ENCODE results near the gene TNK2.

TNK2 gene

DNA sequence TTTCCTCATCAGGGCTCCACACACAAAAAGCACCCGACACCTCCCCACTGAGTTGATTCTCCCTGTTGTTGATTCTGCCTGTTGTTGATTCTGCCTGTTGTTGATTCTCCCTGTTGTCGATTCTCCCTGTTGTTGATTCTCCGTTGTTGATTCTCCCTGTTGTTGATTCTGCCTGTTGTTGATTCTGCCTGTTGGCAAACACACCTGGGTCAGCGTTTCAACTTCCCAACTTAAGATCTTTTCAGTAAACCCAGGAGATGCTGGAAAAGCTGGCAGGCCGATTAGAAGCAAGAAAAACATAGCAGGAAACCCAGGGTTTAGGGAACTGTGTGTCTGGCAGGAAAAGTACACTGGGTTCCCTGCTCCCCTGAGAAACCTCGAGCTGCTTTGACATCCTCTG lies 47.9 kb downstream of the TNK2 start:
- no peak for TF ChIP-seq CTCF (IDR thresholded peaks at IDR 0.05; ENCODE audit: borderline replicate concordance, insufficient read depth, low read depth, low read length)
- H3K4me3 ChIP-seq (ENCODE audit: low read depth, low read length) = no peak overlapping the region

DNA sequence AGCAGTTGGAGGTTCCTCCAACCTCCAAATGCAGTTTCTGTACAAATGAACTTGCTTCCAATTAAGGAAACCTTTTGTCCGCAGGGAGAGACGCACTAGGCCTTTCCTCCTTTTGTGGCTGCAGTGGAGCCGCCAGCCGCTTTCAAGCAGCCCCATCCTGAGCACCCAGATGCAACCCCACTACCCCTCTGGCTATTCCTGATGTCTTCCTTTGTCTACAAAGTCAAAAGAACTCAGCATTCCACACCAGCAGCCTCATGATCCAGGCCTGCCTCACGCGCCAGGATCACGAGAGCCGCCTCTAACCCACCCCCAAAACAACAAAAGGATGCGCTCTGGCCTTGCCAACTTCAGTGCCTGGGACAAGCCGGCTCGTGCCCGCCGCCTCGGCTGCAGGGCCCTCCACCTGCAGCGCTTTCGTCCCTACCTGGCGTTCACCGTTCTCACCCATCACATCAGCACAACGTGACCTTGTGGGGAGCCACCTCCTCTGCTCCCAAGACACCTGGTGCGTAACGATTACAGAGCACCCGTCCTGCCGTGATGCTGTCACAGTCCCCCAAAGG lies 48.4 kb downstream of the TNK2 start:
- H3K4me3 ChIP-seq (ENCODE audit: low read depth, low read length) = no peak overlapping the region
- no peak for TF ChIP-seq CTCF (IDR thresholded peaks at IDR 0.05; ENCODE audit: borderline replicate concordance, insufficient read depth, low read depth, low read length)

- H3K4me3 ChIP-seq (ENCODE audit: low read depth, low read length) = no peak overlapping the region
- peak; percentile 95 for TF ChIP-seq CTCF (IDR thresholded peaks at IDR 0.05; ENCODE audit: borderline replicate concordance, insufficient read depth, low read depth, low read length)
These were observed 49.1 kb downstream of the TNK2 start for GRCh38 chr3:195859061-195859845.

DNA sequence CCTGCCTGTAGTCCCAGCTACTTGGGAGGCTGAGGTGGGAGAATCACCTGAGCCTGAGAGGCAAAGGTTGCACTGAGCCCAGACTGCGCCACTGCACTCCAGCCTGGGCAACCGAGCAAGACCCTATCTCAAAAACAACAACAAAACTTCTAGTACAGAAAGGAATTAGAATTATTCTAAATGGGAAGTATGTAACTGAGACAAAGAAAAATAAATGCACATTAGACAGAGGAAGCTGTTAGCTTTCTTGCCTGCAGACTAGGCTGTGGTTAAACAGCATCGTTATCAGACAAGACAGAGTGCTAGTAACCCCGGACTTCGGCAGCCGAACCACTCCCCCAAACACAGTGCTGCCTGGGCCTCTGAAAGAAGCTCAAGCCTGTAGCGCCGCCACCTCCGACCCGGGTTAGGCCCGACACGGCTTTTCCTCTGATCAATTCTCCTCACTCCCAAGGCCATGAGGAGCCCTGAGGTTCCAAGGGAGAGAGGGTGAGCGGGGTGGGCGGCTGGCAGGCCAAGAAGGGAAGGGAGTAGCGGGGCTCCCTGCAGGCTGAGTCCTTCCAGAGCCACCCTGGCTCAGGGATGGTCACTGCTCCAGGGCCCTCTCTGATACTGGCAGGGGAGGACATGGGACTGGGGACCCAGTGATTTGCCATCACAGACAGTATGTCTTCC lies 51.8 kb downstream of the TNK2 start:
- no peak overlapping the region for H3K4me3 ChIP-seq (ENCODE audit: low read depth, low read length)
- no peak for TF ChIP-seq CTCF (IDR thresholded peaks at IDR 0.05; ENCODE audit: borderline replicate concordance, insufficient read depth, low read depth, low read length)

- no peak overlapping the region for H3K4me3 ChIP-seq (ENCODE audit: low read depth, low read length)
- TF ChIP-seq CTCF (IDR thresholded peaks at IDR 0.05; ENCODE audit: borderline replicate concordance, insufficient read depth, low read depth, low read length) = no peak
These were observed 52.6 kb downstream of the TNK2 start for GRCh38 chr3:195855471-195856409.

GRCh38 chr3:195854628-195855294 lies 53.6 kb downstream of the TNK2 start:
- no peak for TF ChIP-seq CTCF (IDR thresholded peaks at IDR 0.05; ENCODE audit: borderline replicate concordance, insufficient read depth, low read depth, low read length)
- H3K4me3 ChIP-seq (ENCODE audit: low read depth, low read length) = no peak overlapping the region
